Hindlimb muscle (tissue), 1 donor: ENCODE measurements around the gene SLC29A1. TPM values are rescaled to one million over a fixed set of nuclear protein-coding genes. Genes with fewer than 3 reads are reported as not detected.
"Not testable (repeated sequence)": the region's sequence is repeated elsewhere in the genome, so short reads cannot be mapped to it uniquely, and the experiment has no call there.

Experiments
- DNase-seq: peaks from one replicate; pipeline ENCODE4 v3.0.0-alpha.2; 2013
- polyA plus RNA-seq: library from polyadenylated mRNA; unstranded; fragments of 120-200 nt; gene quantifications from one replicate; pipeline ENCODE4 v1.2.1, GENCODE V29; 2013; ENCODE audit not compliant: insufficient read length

SLC29A1 gene
- polyA plus RNA-seq, 1 donor = 84.5 TPM

- DNase-seq = not testable (repeated sequence)
These were observed 27.0 kb upstream of the SLC29A1 start for GRCh38 chr6:44196351-44196750.

- DNase-seq = no peak
These were observed 24.7 kb upstream of the SLC29A1 start for GRCh38 chr6:44198684-44199083.

- no peak for DNase-seq
These were observed 23.5 kb upstream of the SLC29A1 start for GRCh38 chr6:44199883-44200282.

- no peak for DNase-seq
These were observed 22.2 kb upstream of the SLC29A1 start for GRCh38 chr6:44201200-44201599.

GRCh38 chr6:44201638-44202303 is 21.6 kb upstream of the SLC29A1 start:
- DNase-seq = no peak

GRCh38 chr6:44202332-44202971 is 20.9 kb upstream of the SLC29A1 start:
- DNase-seq = no peak

- no peak for DNase-seq
These were observed 20.2 kb upstream of the SLC29A1 start for GRCh38 chr6:44202972-44203750.

GRCh38 chr6:44203955-44204354 is 19.4 kb upstream of the SLC29A1 start:
- no peak for DNase-seq

- DNase-seq = no peak
These were observed 15.4 kb upstream of the SLC29A1 start for GRCh38 chr6:44207966-44208365.

GRCh38 chr6:44211284-44211683 is 12.1 kb upstream of the SLC29A1 start:
- DNase-seq = no peak

GRCh38 chr6:44214307-44214706 is 9.1 kb upstream of the SLC29A1 start:
- DNase-seq = no peak

- DNase-seq = peak; percentile 51
These were observed 6.6 kb upstream of the SLC29A1 start, which contains the start of gene MYMX for GRCh38 chr6:44216677-44217331. Gene MYMX, plus strand, starts transcription at chr6:44216926. Its CDS starts 546 bp downstream, at chr6:44217472.

- DNase-seq = peak; percentile 43
These were observed 5.9 kb upstream of the SLC29A1 start for GRCh38 chr6:44217332-44218143.

- DNase-seq = peak; percentile 91
These were observed 4.2 kb upstream of the SLC29A1 start for GRCh38 chr6:44219053-44219814.

GRCh38 chr6:44219815-44220784 is 3.3 kb upstream of the SLC29A1 start:
- DNase-seq = no peak

- no peak for DNase-seq
These were observed 2.5 kb upstream of the SLC29A1 start for GRCh38 chr6:44220913-44221290.

- DNase-seq = peak; percentile 70
These were observed 2.0 kb upstream of the SLC29A1 start for GRCh38 chr6:44221291-44221960.

- no peak for DNase-seq
These were observed 1.4 kb upstream of the SLC29A1 start for GRCh38 chr6:44221961-44222335.
